ENCODE data around the gene PIH1D1. TPM values are rescaled to one million over a fixed set of nuclear protein-coding genes. Genes with fewer than 3 reads are reported as not detected.

Gene PIH1D1
- total RNA-seq, result 124 and 126 TPM in 2 replicates

- peaks cover 32% of the 10 kb centered on the region for H3K36me3 Mint-ChIP-seq (ENCODE audit: low read depth)
- peak within 1 kb of the TSS; percentile 96 for H3K4me3 Mint-ChIP-seq
- intact Hi-C loops (cut with micrococcal nuclease), result loop anchor here (1.0 to 10.0 kb wide), 4 partner anchors 8 to 577 kb away; partner anchors contain the start of genes AKT1S1, PPP1R15A, PRMT1 and TBC1D17
- H3K9me3 Mint-ChIP-seq, result no peaks in the 10 kb centered on the region
- H3K27ac Mint-ChIP-seq, result peak within 1 kb of the TSS; percentile 99
- DNase-seq (ENCODE audit: low spot score), result peak; percentile 94
- peaks cover 55% of the 10 kb centered on the region for H3K4me1 Mint-ChIP-seq (ENCODE audit: low read depth)
- no peaks in the 10 kb centered on the region for H3K27me3 Mint-ChIP-seq (ENCODE audit: insufficient read depth)
Measured at GRCh38 chr19:49451430-49452181, at the start of gene PIH1D1. TSS of gene PIH1D1 (minus strand) at chr19:49451814. CDS start at chr19:49451574, 240 bp downstream.

DNA sequence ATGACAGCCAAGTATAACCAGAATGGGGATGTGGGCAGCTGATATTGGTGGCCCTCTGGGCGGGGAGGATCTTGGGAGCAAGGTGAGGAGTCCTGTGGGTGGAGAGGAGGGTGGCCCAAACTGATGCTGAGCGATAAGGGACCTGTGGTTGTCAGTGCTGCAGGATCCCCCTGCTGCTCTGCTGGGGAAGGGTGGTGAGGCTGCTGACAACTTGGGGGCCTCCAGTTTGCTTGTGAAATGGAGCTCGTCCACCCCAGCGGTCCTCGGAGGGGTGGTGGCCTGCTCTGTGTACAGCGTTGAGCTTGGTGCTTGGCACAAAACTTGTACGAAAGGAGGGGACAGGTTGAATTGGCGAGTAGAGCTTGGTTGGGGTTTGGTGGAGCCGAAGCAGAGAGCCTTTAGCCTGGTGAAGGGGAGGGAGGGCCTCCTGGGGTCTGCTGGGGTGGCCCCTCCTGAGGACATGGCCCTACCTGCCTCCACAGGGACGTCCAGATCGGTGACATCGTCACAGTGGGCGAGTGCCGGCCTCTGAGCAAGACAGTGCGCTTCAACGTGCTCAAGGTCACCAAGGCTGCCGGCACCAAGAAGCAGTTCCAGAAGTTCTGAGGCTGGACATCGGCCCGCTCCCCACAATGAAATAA is 47.5 kb upstream of the PIH1D1 start:
- peaks cover 42% of the 10 kb centered on the region for H3K36me3 Mint-ChIP-seq (ENCODE audit: low read depth)
- no peaks in the 10 kb centered on the region for H3K9me3 Mint-ChIP-seq
- no peak for DNase-seq (ENCODE audit: low spot score)
- H3K4me1 Mint-ChIP-seq (ENCODE audit: low read depth), result peaks cover 63% of the 10 kb centered on the region
- H3K27ac Mint-ChIP-seq, result peak overlapping the region; percentile 88
- peak overlapping the region; percentile 91 for H3K4me3 Mint-ChIP-seq
- no peaks in the 10 kb centered on the region for H3K27me3 Mint-ChIP-seq (ENCODE audit: insufficient read depth)
- intact Hi-C loops (cut with micrococcal nuclease), result loop anchor here (5.0 kb wide), 2 partner anchors 313 to 627 kb away; partner anchors contain the start of genes FUZ and PPP1R15A

DNA sequence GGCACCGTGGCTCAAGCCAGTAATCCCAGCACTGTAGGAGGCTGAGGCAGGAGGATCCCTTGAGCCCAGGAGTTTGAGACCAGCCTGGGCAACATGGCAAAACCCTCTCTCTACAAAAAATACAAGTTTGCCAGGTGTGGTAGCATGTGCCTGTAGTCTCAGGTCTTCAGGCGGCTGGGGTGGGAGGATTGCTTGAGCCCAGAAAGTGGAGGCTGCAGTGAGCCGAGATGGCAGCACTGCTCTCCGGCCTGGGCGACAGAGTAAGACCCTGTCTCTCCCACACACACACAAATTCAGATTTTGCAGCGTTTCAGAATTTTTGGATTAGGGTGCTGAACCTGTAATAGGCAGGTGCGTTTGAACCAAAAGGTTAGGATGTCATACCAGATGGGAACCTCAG is 46.9 kb upstream of the PIH1D1 start:
- peak overlapping the region; percentile 94 for H3K27ac Mint-ChIP-seq

DNA sequence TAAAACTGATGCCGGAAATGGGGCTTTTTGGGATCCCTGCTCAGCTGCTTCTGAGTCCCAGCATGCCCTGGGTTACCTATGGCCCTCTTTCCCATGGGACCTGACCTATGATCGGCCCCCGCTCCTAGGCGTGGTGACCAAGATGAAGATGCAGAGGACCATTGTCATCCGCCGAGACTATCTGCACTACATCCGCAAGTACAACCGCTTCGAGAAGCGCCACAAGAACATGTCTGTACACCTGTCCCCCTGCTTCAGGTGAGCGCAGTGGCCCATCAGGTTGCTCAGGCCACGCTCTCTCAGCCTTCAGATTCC is 46.1 kb upstream of the PIH1D1 start:
- H3K4me1 Mint-ChIP-seq (ENCODE audit: low read depth), result peaks cover 64% of the 10 kb centered on the region
- DNase-seq (ENCODE audit: low spot score), result no peak
- intact Hi-C loops (cut with micrococcal nuclease), result loop anchor here (2.0 to 5.0 kb wide), 3 partner anchors 55 to 625 kb away; partner anchors contain the start of genes FUZ and PPP1R15A
- H3K4me3 Mint-ChIP-seq, result peak overlapping the region; percentile 91
- peak overlapping the region; percentile 94 for H3K27ac Mint-ChIP-seq
- no peaks in the 10 kb centered on the region for H3K9me3 Mint-ChIP-seq
- H3K36me3 Mint-ChIP-seq (ENCODE audit: low read depth), result peaks cover 46% of the 10 kb centered on the region
- no peaks in the 10 kb centered on the region for H3K27me3 Mint-ChIP-seq (ENCODE audit: insufficient read depth)

More for the DNA sequence above, 46.9 kb upstream of the PIH1D1 start:
- H3K27me3 Mint-ChIP-seq (ENCODE audit: insufficient read depth), result no peaks in the 10 kb centered on the region
- peaks cover 63% of the 10 kb centered on the region for H3K4me1 Mint-ChIP-seq (ENCODE audit: low read depth)
- H3K9me3 Mint-ChIP-seq, result no peaks in the 10 kb centered on the region
- H3K4me3 Mint-ChIP-seq, result peak overlapping the region; percentile 91
- DNase-seq (ENCODE audit: low spot score), result no peak
- intact Hi-C loops (cut with micrococcal nuclease), result loop anchor here (5.0 kb wide), 2 partner anchors 314 to 626 kb away; partner anchors contain the start of genes FUZ and PPP1R15A
- peaks cover 42% of the 10 kb centered on the region for H3K36me3 Mint-ChIP-seq (ENCODE audit: low read depth)

DNA sequence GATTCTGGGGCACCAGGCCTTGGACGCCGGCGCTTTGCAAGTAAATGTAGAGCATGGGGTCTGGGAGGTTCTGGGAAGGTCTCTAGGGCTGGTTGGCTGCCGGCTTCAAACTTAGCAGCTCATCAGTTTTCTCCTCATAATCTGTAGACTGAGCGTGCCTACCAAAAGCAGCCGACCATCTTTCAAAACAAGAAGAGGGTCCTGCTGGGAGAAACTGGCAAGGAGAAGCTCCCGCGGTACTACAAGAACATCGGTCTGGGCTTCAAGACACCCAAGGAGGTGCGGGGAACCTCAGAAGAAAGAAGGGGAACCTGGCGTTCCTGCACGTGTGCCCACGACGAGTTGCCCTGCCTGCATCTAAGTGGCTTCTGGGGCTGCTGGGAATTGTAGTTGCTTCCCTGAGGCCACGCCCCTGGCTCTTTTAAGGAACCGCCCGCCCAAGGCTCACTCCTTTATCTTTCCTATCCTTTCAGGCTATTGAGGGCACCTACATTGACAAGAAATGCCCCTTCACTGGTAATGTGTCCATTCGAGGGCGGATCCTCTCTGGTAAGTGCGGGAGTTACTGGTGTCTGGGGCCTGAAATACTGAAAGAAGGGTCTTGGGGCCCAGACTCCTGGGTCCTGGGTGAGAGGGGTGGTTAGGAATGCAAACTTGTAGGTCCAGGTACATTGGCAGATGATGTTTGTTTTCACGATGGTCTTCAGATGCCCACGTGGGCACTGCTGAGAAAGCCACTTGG is 45.6 kb upstream of the PIH1D1 start:
- intact Hi-C loops (cut with micrococcal nuclease), result loop anchor here (2.0 to 5.0 kb wide), 3 partner anchors 54 to 625 kb away; partner anchors contain the start of genes FUZ and PPP1R15A
- no peaks in the 10 kb centered on the region for H3K9me3 Mint-ChIP-seq
- peaks cover 64% of the 10 kb centered on the region for H3K4me1 Mint-ChIP-seq (ENCODE audit: low read depth)

DNA sequence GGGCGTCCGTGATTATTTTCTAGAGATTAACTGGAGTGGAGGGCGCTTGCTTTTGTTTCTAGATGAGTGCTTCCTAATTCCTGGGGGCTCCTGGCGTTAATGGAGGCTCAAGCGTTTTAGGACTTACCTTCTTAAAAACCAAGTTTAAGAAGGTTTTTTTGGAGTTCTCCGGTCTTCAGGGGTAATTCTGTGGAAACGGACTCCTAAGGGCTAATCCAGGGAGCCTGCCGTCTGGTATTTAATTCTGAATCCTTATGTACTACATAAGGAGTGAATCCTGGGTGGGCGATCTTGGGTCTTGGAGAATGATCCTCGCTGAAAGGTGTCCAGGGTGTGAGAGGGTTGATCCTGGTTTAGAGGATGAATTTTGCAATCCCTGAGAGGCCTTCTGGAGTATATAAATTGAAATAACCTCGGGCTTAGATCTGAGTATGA is 45.0 kb upstream of the PIH1D1 start:
- DNase-seq (ENCODE audit: low spot score), result no peak
- H3K4me3 Mint-ChIP-seq, result peak overlapping the region; percentile 91
- intact Hi-C loops (cut with micrococcal nuclease), result loop anchor here (1.0 to 5.0 kb wide), 9 partner anchors 9 to 624 kb away; partner anchors contain the start of genes AKT1S1, ALDH16A1, FUZ and PPP1R15A
- H3K27me3 Mint-ChIP-seq (ENCODE audit: insufficient read depth), result no peaks in the 10 kb centered on the region
- H3K27ac Mint-ChIP-seq, result peak overlapping the region; percentile 94
- peaks cover 59% of the 10 kb centered on the region for H3K4me1 Mint-ChIP-seq (ENCODE audit: low read depth)
- peaks cover 58% of the 10 kb centered on the region for H3K36me3 Mint-ChIP-seq (ENCODE audit: low read depth)
- H3K9me3 Mint-ChIP-seq, result no peaks in the 10 kb centered on the region

More for the DNA sequence above, 45.6 kb upstream of the PIH1D1 start:
- H3K27ac Mint-ChIP-seq, result peak overlapping the region; percentile 94
- DNase-seq (ENCODE audit: low spot score), result peak; percentile 65
- peaks cover 52% of the 10 kb centered on the region for H3K36me3 Mint-ChIP-seq (ENCODE audit: low read depth)
- no peaks in the 10 kb centered on the region for H3K27me3 Mint-ChIP-seq (ENCODE audit: insufficient read depth)
- peak overlapping the region; percentile 91 for H3K4me3 Mint-ChIP-seq

DNA sequence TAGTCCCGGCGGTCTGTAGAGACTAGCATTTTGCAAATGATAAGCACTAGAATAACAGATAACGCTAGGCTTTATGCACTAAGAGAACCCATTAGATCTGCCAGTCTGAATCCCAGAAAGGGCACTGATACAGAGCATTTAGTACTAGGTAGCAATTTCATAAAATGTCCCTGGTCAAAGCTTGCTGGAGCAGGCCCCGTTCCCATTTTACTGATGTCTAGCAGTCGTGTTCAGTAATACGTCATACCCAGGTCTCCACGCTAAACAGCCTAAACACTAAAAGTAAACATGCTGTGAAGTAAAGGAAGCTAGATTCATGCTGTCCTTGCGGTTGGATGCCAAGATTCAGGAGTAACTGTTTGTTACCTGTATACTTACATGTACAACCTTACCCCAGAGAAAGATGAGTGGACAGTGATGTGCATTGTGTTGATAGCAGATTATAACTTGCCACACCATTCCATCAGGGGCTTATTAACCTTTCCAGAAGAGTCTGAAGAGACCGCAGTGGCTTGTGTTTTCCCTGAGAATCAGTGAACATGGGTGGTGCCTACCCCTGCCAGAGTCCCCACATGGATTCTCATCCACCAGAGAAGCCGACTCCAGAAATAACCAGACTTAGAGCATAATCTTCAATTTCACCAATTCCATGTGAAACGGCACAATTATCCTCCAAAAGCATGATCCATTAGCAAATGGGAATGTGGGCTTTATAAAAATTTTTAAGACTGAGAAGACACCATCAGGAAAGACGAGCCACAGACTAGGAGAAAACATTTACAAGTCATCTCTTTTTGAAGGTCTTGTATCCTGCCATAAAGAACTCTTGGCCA is 41.2 kb upstream of the PIH1D1 start:
- DNase-seq (ENCODE audit: low spot score), result no peak
- intact Hi-C loops (cut with micrococcal nuclease), result no loop called here
- H3K4me1 Mint-ChIP-seq (ENCODE audit: low read depth), result peaks cover 35% of the 10 kb centered on the region
- H3K4me3 Mint-ChIP-seq, result peak overlapping the region; percentile 33
- peaks cover 65% of the 10 kb centered on the region for H3K36me3 Mint-ChIP-seq (ENCODE audit: low read depth)
- H3K27me3 Mint-ChIP-seq (ENCODE audit: insufficient read depth), result no peaks in the 10 kb centered on the region
- peak overlapping the region; percentile 68 for H3K27ac Mint-ChIP-seq
- H3K9me3 Mint-ChIP-seq, result no peaks in the 10 kb centered on the region

GRCh38 chr19:49491804-49492572 is 40.4 kb upstream of the PIH1D1 start:
- no peak for DNase-seq (ENCODE audit: low spot score)
- H3K27ac Mint-ChIP-seq, result peak overlapping the region; percentile 61
- H3K4me1 Mint-ChIP-seq (ENCODE audit: low read depth), result peaks cover 34% of the 10 kb centered on the region
- H3K27me3 Mint-ChIP-seq (ENCODE audit: insufficient read depth), result peaks cover 4% of the 10 kb centered on the region
- H3K36me3 Mint-ChIP-seq (ENCODE audit: low read depth), result peaks cover 63% of the 10 kb centered on the region
- H3K9me3 Mint-ChIP-seq, result no peaks in the 10 kb centered on the region
- no peak overlapping the region for H3K4me3 Mint-ChIP-seq
- intact Hi-C loops (cut with micrococcal nuclease), result no loop called here

DNA sequence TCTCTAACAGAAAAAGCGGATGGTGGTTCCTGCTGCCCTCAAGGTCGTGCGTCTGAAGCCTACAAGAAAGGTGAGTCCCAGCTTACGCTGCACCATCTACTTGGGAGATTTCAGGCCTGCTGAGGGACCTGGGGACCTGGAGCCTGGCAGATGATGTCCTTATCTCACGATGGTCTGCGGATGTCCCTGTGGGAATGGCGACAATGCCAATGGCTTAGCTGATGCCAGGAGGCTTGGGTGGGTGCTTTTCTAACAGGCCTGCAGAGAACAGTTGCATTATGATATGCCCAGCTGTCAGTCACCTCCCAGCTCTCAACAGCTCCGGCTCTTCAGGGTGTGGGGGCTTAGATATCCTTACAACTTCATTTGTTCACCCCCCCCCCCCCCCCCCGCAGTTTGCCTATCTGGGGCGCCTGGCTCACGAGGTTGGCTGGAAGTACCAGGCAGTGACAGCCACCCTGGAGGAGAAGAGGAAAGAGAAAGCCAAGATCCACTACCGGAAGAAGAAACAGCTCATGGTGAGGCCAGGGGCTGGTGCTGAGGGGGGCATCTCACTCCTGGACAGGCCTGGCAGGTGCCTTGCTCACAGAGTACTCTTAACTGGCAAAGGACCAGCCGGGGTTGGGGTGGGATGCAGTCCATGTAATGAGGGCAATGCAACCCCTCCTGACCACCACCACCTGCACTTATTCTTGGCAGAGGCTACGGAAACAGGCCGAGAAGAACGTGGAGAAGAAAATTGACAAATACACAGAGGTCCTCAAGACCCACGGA is 39.6 kb upstream of the PIH1D1 start:
- intact Hi-C loops (cut with micrococcal nuclease), result no loop called here
- H3K9me3 Mint-ChIP-seq, result no peaks in the 10 kb centered on the region
- H3K4me1 Mint-ChIP-seq (ENCODE audit: low read depth), result peaks cover 36% of the 10 kb centered on the region
- peak overlapping the region; percentile 98 for H3K4me3 Mint-ChIP-seq
- H3K27ac Mint-ChIP-seq, result peak overlapping the region; percentile 76
- peaks cover 4% of the 10 kb centered on the region for H3K27me3 Mint-ChIP-seq (ENCODE audit: insufficient read depth)
- peaks cover 59% of the 10 kb centered on the region for H3K36me3 Mint-ChIP-seq (ENCODE audit: low read depth)
- no peak for DNase-seq (ENCODE audit: low spot score)

DNA sequence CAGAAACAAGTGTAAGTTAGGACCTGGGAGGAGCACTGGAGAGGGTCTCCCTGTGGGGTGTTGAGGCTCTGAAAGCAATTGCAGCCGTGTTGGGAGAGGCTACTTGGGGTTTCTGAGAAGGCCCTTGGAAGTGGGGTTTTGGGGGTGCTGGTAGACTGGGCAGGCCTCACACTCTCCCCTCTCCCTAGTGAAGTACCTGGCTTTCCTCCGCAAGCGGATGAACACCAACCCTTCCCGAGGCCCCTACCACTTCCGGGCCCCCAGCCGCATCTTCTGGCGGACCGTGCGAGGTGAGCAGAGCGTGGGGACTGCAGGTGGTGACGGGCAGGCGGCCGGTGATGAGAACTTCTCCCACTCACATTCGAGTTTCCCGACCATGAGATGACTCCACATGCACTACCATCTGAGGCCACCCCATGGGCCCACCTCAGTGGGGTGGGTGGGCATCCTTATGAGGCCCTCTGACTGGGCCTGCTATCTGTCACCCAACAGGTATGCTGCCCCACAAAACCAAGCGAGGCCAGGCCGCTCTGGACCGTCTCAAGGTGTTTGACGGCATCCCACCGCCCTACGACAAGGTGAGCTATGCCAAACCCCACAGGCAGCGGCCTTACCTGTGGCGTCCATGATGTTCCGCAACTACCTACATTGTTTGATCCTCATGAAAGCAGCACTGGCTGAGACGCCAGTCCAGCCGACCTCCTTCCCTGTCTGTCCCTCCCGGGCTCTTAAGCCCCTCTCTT is 38.8 kb upstream of the PIH1D1 start:
- no peaks in the 10 kb centered on the region for H3K9me3 Mint-ChIP-seq

More for the DNA sequence above, 38.8 kb upstream of the PIH1D1 start:
- H3K4me3 Mint-ChIP-seq, result peak overlapping the region; percentile 98
- H3K27me3 Mint-ChIP-seq (ENCODE audit: insufficient read depth), result peaks cover 4% of the 10 kb centered on the region
- DNase-seq (ENCODE audit: low spot score), result no peak
- peaks cover 38% of the 10 kb centered on the region for H3K4me1 Mint-ChIP-seq (ENCODE audit: low read depth)
- peaks cover 66% of the 10 kb centered on the region for H3K36me3 Mint-ChIP-seq (ENCODE audit: low read depth)
- H3K27ac Mint-ChIP-seq, result peak overlapping the region; percentile 94
- intact Hi-C loops (cut with micrococcal nuclease), result no loop called here
